Liver (tissue), 9 donors: Measurements from ENCODE around the gene NIT1. TPM values are rescaled to one million over a fixed set of nuclear protein-coding genes. Genes with fewer than 3 reads are reported as not detected.
A peak's percentile ranks its signal among the peaks of the same experiment; 100 is the strongest.
"Not testable (repeated sequence)": the region's sequence is repeated elsewhere in the genome, so short reads cannot be mapped to it uniquely, and the experiment has no call there.

Experiments used
- DNase-seq: peaks from one replicate; pipeline ENCODE4 v3.0.0-alpha.2; 2017; ENCODE audit warnings: low spot score
- H3K27ac ChIP-seq, 2 donors: one replicate each; pipeline ENCODE4 v1.7.0; 2013; ENCODE audit warnings: inconsistent platforms in 2 of 2, low read length in 2 of 2, control low read depth in 1 of 2, low read depth in 1 of 2, mild to moderate bottlenecking in 1 of 2
- H3K27me3 ChIP-seq, 4 donors: one replicate each; pipeline versions ENCODE4 v1.6.1 to v1.7.0; 2013; ENCODE audit warnings: low read length in 3 of 4, inconsistent platforms in 1 of 4, mild to moderate bottlenecking in 1 of 4, moderate library complexity in 1 of 4; ENCODE audit not compliant: control insufficient read depth in 4 of 4, insufficient read depth in 4 of 4
- H3K36me3 ChIP-seq, 4 donors: one replicate each; pipeline versions ENCODE4 v1.6.1 to v1.7.0; 2013; ENCODE audit warnings: low read length in 3 of 4, mild to moderate bottlenecking in 3 of 4, low read depth in 1 of 4, moderate library complexity in 1 of 4; ENCODE audit not compliant: control insufficient read depth in 4 of 4, insufficient read depth in 3 of 4
- H3K4me1 ChIP-seq, 4 donors: one replicate each; pipeline versions ENCODE4 v1.6.1 to v1.7.0; 2013; ENCODE audit warnings: low read length in 3 of 4, mild to moderate bottlenecking in 3 of 4, moderate library complexity in 1 of 4; ENCODE audit not compliant: control insufficient read depth in 4 of 4, insufficient read depth in 4 of 4
- H3K4me3 ChIP-seq, 3 donors: one replicate each; pipeline versions ENCODE4 v1.6.1 to v1.7.0; 2013; ENCODE audit warnings: low read length in 3 of 3, control low read depth in 1 of 3, low read depth in 1 of 3, mild to moderate bottlenecking in 1 of 3
- H3K9ac ChIP-seq, 2 donors: one replicate each; pipeline ENCODE4 v1.7.0; 2013; ENCODE audit warnings: low read length in 2 of 2, mild to moderate bottlenecking in 2 of 2, moderate library complexity in 2 of 2, control low read depth in 1 of 2, low read depth in 1 of 2
- H3K9me3 ChIP-seq, 4 donors: one replicate each; pipeline versions ENCODE4 v1.6.1 to v1.7.0; 2013; ENCODE audit warnings: low read length in 3 of 4; ENCODE audit not compliant: control insufficient read depth in 4 of 4
- ATF3 ChIP-seq: IDR thresholded peaks from 2 replicates; pipeline ENCODE4 v1.6.1; 2016; ENCODE audit warnings: antibody characterized with exemption
- CTCF ChIP-seq: fragments of 150-350 bp; IDR thresholded peaks from 2 replicates; pipeline ENCODE4 v1.5.1; 2017; ENCODE audit warnings: improper control_type of control experiment, low read depth, low read length; ENCODE audit not compliant: missing input control
- EGR1 ChIP-seq, 2 donors: IDR thresholded peaks; 2 replicates each; pipeline ENCODE4 v1.6.1; 2016 to 2018; ENCODE audit warnings: antibody characterized with exemption in 2 of 2, low read depth in 2 of 2
- FOXA2 ChIP-seq: IDR thresholded peaks from 2 replicates; pipeline ENCODE4 v1.6.1; 2016; ENCODE audit warnings: antibody characterized with exemption
- GABPA ChIP-seq, 2 donors: IDR thresholded peaks in 1 of 2; conservative IDR thresholded peaks in 1 of 2; 2 replicates each; pipeline ENCODE4 v1.6.1; 2016; ENCODE audit warnings: antibody characterized with exemption in 2 of 2, mild to moderate bottlenecking in 1 of 2, moderate library complexity in 1 of 2
- HNF4A ChIP-seq, 2 donors: conservative IDR thresholded peaks; 2 replicates each; pipeline ENCODE4 v1.6.1; 2016; ENCODE audit warnings: antibody characterized with exemption in 2 of 2, mild to moderate bottlenecking in 2 of 2
- HNF4G ChIP-seq: IDR thresholded peaks from 2 replicates; pipeline ENCODE4 v1.6.1; 2016; ENCODE audit warnings: antibody characterized with exemption
- NR2F2 ChIP-seq: IDR thresholded peaks from 2 replicates; pipeline ENCODE4 v1.6.1; 2016; ENCODE audit warnings: antibody characterized with exemption
- RXRA ChIP-seq, 2 donors: IDR thresholded peaks; 2 replicates each; pipeline ENCODE4 v1.6.1; 2017 to 2018; ENCODE audit warnings: antibody characterized with exemption in 2 of 2, mild to moderate bottlenecking in 1 of 2
- SP1 ChIP-seq: IDR thresholded peaks from 2 replicates; pipeline ENCODE4 v1.6.1; 2018; ENCODE audit warnings: antibody characterized with exemption, mild to moderate bottlenecking
- TAF1 ChIP-seq: conservative IDR thresholded peaks from 2 replicates; pipeline ENCODE4 v1.6.1; 2016; ENCODE audit warnings: antibody characterized with exemption, mild to moderate bottlenecking
- YY1 ChIP-seq: IDR thresholded peaks from 2 replicates; pipeline ENCODE4 v1.6.1; 2016; ENCODE audit warnings: antibody characterized with exemption, mild to moderate bottlenecking
- WGBS: extraction: QIAGEN DNeasy Blood & Tissue Kit; methylation state at CpG from one replicate; pipeline ENCODE4 v1.1.7; 2013; 5-methylcytosine and 5-hydroxymethylcytosine counted together
- polyA plus RNA-seq, 2 donors: library from polyadenylated mRNA; stranded (reverse) in 1 of 2; unstranded in 1 of 2; fragments of 200-250 nt in 1 of 2; fragments of >200 nt in 1 of 2; fragmentation: Nextera tagmentation in 1 of 2; extraction: Ambion mirVana in 1 of 2; gene quantifications; one replicate each; pipeline versions ENCODE4 v1.2.1 to v1.2.3, GENCODE V29; 2013 to 2015
- total RNA-seq, 2 donors: library from RNA; depleted of rRNA; stranded (reverse); fragments of >200 nt; gene quantifications; one replicate each; pipeline ENCODE4 v1.2.3, GENCODE V29; 2014
- TF ChIP-seq, protein P1 (sequence below): IDR thresholded peaks from 2 replicates; pipeline ENCODE4 v1.6.1; 2016; ENCODE audit warnings: antibody characterized with exemption
- TF ChIP-seq, protein P2 (sequence below): IDR thresholded peaks from 2 replicates; pipeline ENCODE4 v1.6.1; 2016; ENCODE audit warnings: antibody characterized with exemption
- donor health status: healthy.
- donor health status: healthy.
- donor health status: healthy.
- donor health status: healthy.
- donor health status: healthy.

The NIT1 gene
- total and polyA plus RNA-seq, 4 donors, result 17.8 to 45.8 (median 39.3) TPM

DNA sequence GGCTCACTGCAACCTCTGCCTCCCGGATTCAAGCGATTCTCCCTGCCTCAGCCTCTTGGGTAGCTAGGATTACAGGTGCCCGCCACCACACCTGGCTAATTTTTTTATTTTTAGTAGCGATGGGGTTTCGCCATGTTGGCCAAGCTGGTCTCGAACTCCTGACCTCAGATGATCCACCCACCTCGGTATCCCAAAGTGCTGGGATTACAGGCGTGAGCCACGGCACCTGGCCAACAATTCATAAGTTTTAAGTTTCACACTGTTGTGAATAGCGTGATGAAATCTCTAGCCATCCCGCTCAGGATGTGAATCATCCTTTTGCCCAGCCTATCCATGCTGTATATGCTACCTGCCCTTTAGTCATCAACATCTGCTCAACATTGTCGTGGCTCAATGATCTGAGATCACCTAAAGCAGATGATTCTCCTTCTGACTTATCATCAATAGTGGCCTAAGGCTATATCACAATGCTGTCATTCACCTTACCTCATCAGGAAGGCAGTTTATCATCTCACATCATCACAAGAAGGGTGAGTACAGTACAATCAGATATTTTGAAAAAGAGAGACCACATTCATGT, 2.7 kb upstream of the NIT1 start (continued):
- TF ChIP-seq, protein P1, sequence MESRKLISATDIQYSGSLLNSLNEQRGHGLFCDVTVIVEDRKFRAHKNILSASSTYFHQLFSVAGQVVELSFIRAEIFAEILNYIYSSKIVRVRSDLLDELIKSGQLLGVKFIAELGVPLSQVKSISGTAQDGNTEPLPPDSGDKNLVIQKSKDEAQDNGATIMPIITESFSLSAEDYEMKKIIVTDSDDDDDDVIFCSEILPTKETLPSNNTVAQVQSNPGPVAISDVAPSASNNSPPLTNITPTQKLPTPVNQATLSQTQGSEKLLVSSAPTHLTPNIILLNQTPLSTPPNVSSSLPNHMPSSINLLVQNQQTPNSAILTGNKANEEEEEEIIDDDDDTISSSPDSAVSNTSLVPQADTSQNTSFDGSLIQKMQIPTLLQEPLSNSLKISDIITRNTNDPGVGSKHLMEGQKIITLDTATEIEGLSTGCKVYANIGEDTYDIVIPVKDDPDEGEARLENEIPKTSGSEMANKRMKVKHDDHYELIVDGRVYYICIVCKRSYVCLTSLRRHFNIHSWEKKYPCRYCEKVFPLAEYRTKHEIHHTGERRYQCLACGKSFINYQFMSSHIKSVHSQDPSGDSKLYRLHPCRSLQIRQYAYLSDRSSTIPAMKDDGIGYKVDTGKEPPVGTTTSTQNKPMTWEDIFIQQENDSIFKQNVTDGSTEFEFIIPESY, result no peak
- TF ChIP-seq TAF1, result no peak

DNA sequence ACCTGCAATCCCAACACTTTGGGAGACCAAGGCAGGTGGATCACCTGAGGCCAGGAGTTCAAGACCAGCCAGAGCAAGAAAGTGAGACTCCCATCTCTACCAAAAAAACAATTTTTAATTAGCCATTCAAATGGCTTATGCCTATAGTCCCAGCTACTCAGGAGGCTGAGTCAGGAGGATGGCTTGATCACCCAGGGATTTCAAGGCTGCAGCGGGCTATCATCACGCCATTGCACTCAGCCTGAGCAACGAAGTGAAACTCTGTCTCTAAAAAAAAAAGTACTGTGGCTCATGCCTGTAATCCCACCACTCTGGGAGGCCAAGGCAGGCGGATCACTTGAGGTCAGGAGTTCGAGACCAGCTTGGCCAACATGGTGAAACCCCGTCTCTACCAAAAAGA, 1.9 kb upstream of the NIT1 start:
- not testable (repeated sequence) for H3K9me3 ChIP-seq, H3K4me3 ChIP-seq, H3K27ac ChIP-seq, H3K27me3 ChIP-seq, DNase-seq, H3K9ac ChIP-seq
- peaks cover 12 to 50% (median 38%) of the 10 kb centered on the region in 4 donors for H3K4me1 ChIP-seq
- WGBS, result 93% methylated on average over 6 of the region's 6 CpGs
- H3K36me3 ChIP-seq, result peaks cover 5 to 11% (median 6%) of the 10 kb centered on the region in 4 donors

GRCh38 chr1:161119092-161119903, 1.4 kb downstream of the NIT1 start:
- peaks cover 9 to 43% (median 33%) of the 10 kb centered on the region in 4 donors for H3K36me3 ChIP-seq
- peak overlapping the region; percentile 26 to 84 for H3K9ac ChIP-seq
- H3K4me1 ChIP-seq, result peaks cover 12 to 43% (median 36%) of the 10 kb centered on the region in 4 donors
- no peaks in the 10 kb centered on the region for H3K9me3 ChIP-seq
- DNase-seq, result peak; percentile 62
- peak overlapping the region; percentile 89 to 93 for H3K27ac ChIP-seq
- H3K4me3 ChIP-seq, result peak overlapping the region; percentile 83 to 98 (median 98)
- no peaks in the 10 kb centered on the region for H3K27me3 ChIP-seq
- TF ChIP-seq YY1 (peak; percentile 54), RXRA (IDR thresholded peaks at IDR 0.05) (peak; percentile 58 to 71), HNF4A (conservative IDR thresholded peaks at IDR 0.05) (peak; percentile 77 to 88), HNF4G (peak; percentile 6), GABPA (IDR thresholded peaks at IDR 0.05 in 1 of 2, conservative IDR thresholded peaks at IDR 0.05 in 1 of 2) (peak in 1 of 2 donors; percentile 55), FOXA2 (no peak), ATF3 (no peak), SP1 (peak; percentile 61), NR2F2 (no peak), CTCF (peak; percentile 21), EGR1 (IDR thresholded peaks at IDR 0.05; ENCODE audit: low read depth in 2 of 2) (peak in 1 of 2 donors; percentile 18)
- TF ChIP-seq, protein P2, sequence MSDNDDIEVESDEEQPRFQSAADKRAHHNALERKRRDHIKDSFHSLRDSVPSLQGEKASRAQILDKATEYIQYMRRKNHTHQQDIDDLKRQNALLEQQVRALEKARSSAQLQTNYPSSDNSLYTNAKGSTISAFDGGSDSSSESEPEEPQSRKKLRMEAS, result peak; percentile 57
- WGBS, result 24% methylated on average over 10 of the region's 10 CpGs
